GM12878 (cell line): ENCODE data around the gene GALNT3. TPM values are rescaled to one million over a fixed set of nuclear protein-coding genes. Genes with fewer than 3 reads are reported as not detected.

ENCODE experiments used
- ATAC-seq: fragments of 200-7000 bp; cut with Tn5 transposase; 3 replicates; pipeline ENCODE4 v1.9.1; 2020; ENCODE audit warnings: mild to moderate bottlenecking, moderate library complexity
- BruUV-seq: library from RNA; stranded (reverse); fragments of 400-500 nt; replicated peaks from 2 replicates; lab custom pipeline; 2021; lab: Mats Ljungman, UMichigan
- CTCF ChIA-PET: fragments of 300-600 bp; sonication (Branson Sonifier 250); formaldehyde crosslinking; extraction: SDS; loops from one replicate; lab custom pipeline; 2021; ENCODE audit warnings: inconsistent platforms; lab: Yijun Ruan, JAX
- POLR2A ChIA-PET: fragments of 350-600 bp; formaldehyde crosslinking; extraction: SDS; loops from one replicate; lab custom pipeline; 2021; ENCODE audit warnings: inconsistent platforms; lab: Charles Lee
- RAD21 ChIA-PET: fragments of 300-600 bp; sonication (Branson Sonifier 250); formaldehyde crosslinking; loops from one replicate; lab custom pipeline; 2023; ENCODE audit warnings: antibody characterized with exemption; ENCODE audit not compliant: unreplicated experiment; lab: Charles Lee
- SMC1A ChIA-PET: fragments of 300-600 bp; sonication (Branson Sonifier 250); formaldehyde crosslinking; loops from one replicate; lab custom pipeline; 2023; ENCODE audit not compliant: unreplicated experiment, uncharacterized antibody; lab: Charles Lee
- DNase-seq: peaks from one replicate; pipeline ENCODE4 v3.0.0-alpha.2; 2011; ENCODE audit warnings: low read depth, low spot score
- FAIRE-seq: peaks from 3 replicates; lab custom pipeline; 2011; peaks lifted over from hg19 to GRCh38; lab: Jason Lieb, UNC
- H2AFZ ChIP-seq: 2 replicates; pipeline ENCODE4 v1.6.0; 2011; ENCODE audit warnings: low read depth, low read length, control low read depth; ENCODE audit not compliant: control insufficient read depth
- H3K27ac ChIP-seq: 2 replicates; pipeline ENCODE4 v1.5.1; 2011; ENCODE audit warnings: control low read depth; ENCODE audit not compliant: control insufficient read depth, insufficient read depth
- H3K27me3 ChIP-seq, 2 experiments: replicated peaks in 1 of 2; 2 replicates each; pipeline versions ENCODE4 v1.6.0 to v1.6.1; 2011; ENCODE audit warnings: low read length in 1 of 2; ENCODE audit not compliant: control insufficient read depth in 2 of 2, insufficient read depth in 2 of 2
- H3K36me3 ChIP-seq, 2 experiments: 2 replicates each; pipeline ENCODE4 v1.5.1; 2011; ENCODE audit warnings: low read length in 1 of 2; ENCODE audit not compliant: control insufficient read depth in 2 of 2, insufficient read depth in 2 of 2
- H3K4me1 ChIP-seq: 2 replicates; pipeline ENCODE4 v1.6.1; 2011; ENCODE audit warnings: mild to moderate bottlenecking, low read length, moderate library complexity, mixed read lengths; ENCODE audit not compliant: control insufficient read depth, insufficient read depth
- H3K4me2 ChIP-seq: 2 replicates; pipeline ENCODE4 v1.6.0; 2011; ENCODE audit warnings: control low read depth; ENCODE audit not compliant: control insufficient read depth, insufficient read depth
- H3K4me3 ChIP-seq: fragments of 200-600 bp; sonication (generic); 2 replicates; pipeline ENCODE4 v1.5.1; 2016
- H3K79me2 ChIP-seq: 2 replicates; pipeline ENCODE4 v1.6.0; 2011; ENCODE audit warnings: low read length; ENCODE audit not compliant: control insufficient read depth, insufficient read depth
- H3K9ac ChIP-seq: 2 replicates; pipeline ENCODE4 v1.8.0; 2011; ENCODE audit warnings: low read length, control low read depth, mixed read lengths; ENCODE audit not compliant: control insufficient read depth, insufficient read depth
- H3K9me3 ChIP-seq: replicated peaks from 3 replicates; pipeline ENCODE4 v1.5.1; 2011; ENCODE audit warnings: mild to moderate bottlenecking, low read length; ENCODE audit not compliant: control insufficient read depth, insufficient read depth
- H4K20me1 ChIP-seq: 2 replicates; pipeline ENCODE4 v1.6.0; 2011; ENCODE audit not compliant: control insufficient read depth, insufficient read depth
- E2F4 ChIP-seq: IDR thresholded peaks from 2 replicates; pipeline ENCODE4 v1.6.1; 2012; ENCODE audit warnings: low read depth, low read length, improper control_type of control experiment
- IRF3 ChIP-seq: fragments of 450-650 bp; IDR thresholded peaks from 2 replicates; pipeline ENCODE4 v1.6.1; 2014; ENCODE audit warnings: mild to moderate bottlenecking
- JUND ChIP-seq: IDR thresholded peaks from 2 replicates; pipeline ENCODE4 v1.6.1; 2012; ENCODE audit warnings: low read depth, mild to moderate bottlenecking, low read length, improper control_type of control experiment, moderate library complexity
- MXI1 ChIP-seq: fragments of 150-350 bp; IDR thresholded peaks from 2 replicates; pipeline ENCODE4 v1.6.1; 2011; ENCODE audit warnings: low read depth, mild to moderate bottlenecking, inconsistent platforms, low read length, improper control_type of control experiment
- MYB ChIP-seq: fragments of 150-350 bp; IDR thresholded peaks from 2 replicates; pipeline ENCODE4 v1.6.1; 2014; ENCODE audit warnings: mild to moderate bottlenecking, low read depth, low read length, borderline replicate concordance
- NFYB ChIP-seq: IDR thresholded peaks from 2 replicates; pipeline ENCODE4 v1.6.1; 2011; ENCODE audit warnings: low read depth, mild to moderate bottlenecking, low read length, improper control_type of control experiment, moderate library complexity; ENCODE audit not compliant: insufficient read depth
- POU2F2 ChIP-seq: IDR thresholded peaks from 3 replicates; pipeline ENCODE4 v1.6.1; 2011; ENCODE audit warnings: low read depth, mild to moderate bottlenecking, low read length, borderline replicate concordance
- RELA ChIP-seq: fragments of 450-650 bp; IDR thresholded peaks from 2 replicates; pipeline ENCODE4 v1.8.0; 2014; ENCODE audit warnings: borderline replicate concordance; ENCODE audit not compliant: partially characterized antibody
- SPI1 ChIP-seq: IDR thresholded peaks from 2 replicates; pipeline ENCODE4 v1.6.1; 2011; ENCODE audit warnings: low read depth, mild to moderate bottlenecking, low read length, moderate library complexity, borderline replicate concordance; ENCODE audit not compliant: insufficient read depth
- SREBF2 ChIP-seq: IDR thresholded peaks from 2 replicates; pipeline ENCODE4 v1.6.1; 2012; ENCODE audit warnings: mild to moderate bottlenecking, low read length
- SRF ChIP-seq, 2 experiments: IDR thresholded peaks; 2 replicates each; pipeline ENCODE4 v1.6.1; 2011; ENCODE audit warnings: low read depth in 2 of 2, low read length in 2 of 2, mild to moderate bottlenecking in 1 of 2, moderate library complexity in 1 of 2
- ZBTB4 ChIP-seq: fragments of 450-650 bp; formaldehyde crosslinking; IDR thresholded peaks from 2 replicates; pipeline ENCODE4 v1.4.0; 2022; ENCODE audit warnings: mild to moderate bottlenecking, moderate library complexity
- ZNF384 ChIP-seq: IDR thresholded peaks from 2 replicates; pipeline ENCODE4 v1.6.1; 2012; ENCODE audit warnings: low read depth, mild to moderate bottlenecking, low read length, improper control_type of control experiment, borderline replicate concordance
- WGBS: methylation state at CpG from one replicate; pipeline ENCODE4 v1.1.6; 2016; ENCODE audit warnings: low lambda C conversion rate; ENCODE audit not compliant: insufficient replicate concordance, insufficient coverage; ENCODE audit errors: missing lambda C conversion rate; 5-methylcytosine and 5-hydroxymethylcytosine counted together
- in situ Hi-C: fragments of 300-500 bp; cut with MboI; formaldehyde crosslinking; loops from 9 replicates; pipeline ENCODE4 v1.14.3; 2018; ENCODE audit warnings: mixed read lengths
- intact Hi-C: fragments of 100-400 bp; cut with micrococcal nuclease; formaldehyde crosslinking; loops from one replicate; pipeline ENCODE4 v1.14.2; 2022; ENCODE audit not compliant: unreplicated experiment
- polyA plus RNA-seq, 11 experiments: library from polyadenylated mRNA; depleted of rRNA in 4 of 11; unstranded in 6 of 11; stranded (reverse) in 5 of 11; fragments of >200 nt; fragmentation: Nextera tagmentation in 4 of 11; fragmentation: Illumina TruSeq in 1 of 11; extraction: Ambion mirVana in 4 of 11; extraction: Trizol in 1 of 11; gene quantifications; 1 replicate in 1 of 11; 2 replicates in 10 of 11; pipeline versions ENCODE4 v1.2.1 to v1.2.3, GENCODE V29; 2011 to 2016; ENCODE audit warnings: inconsistent platforms in 2 of 11, missing spikeins in 2 of 11, low read depth in 1 of 11
- total RNA-seq, 4 experiments: library from RNA; depleted of rRNA in 3 of 4; stranded (reverse); fragments of >200 nt in 3 of 4; fragmentation: Illumina TruSeq in 1 of 4; extraction: Trizol in 1 of 4; gene quantifications; 2 replicates each; pipeline versions ENCODE4 v1.2.1 to v1.2.3, GENCODE V29; 2013 to 2021

Gene GALNT3
- total and polyA plus RNA-seq, 10 of the 15 experiments (the other 5 are each of a cell fraction or from before 2014, with no cell fraction given): 0.53 to 3.7 (median 1.1) TPM

DNA sequence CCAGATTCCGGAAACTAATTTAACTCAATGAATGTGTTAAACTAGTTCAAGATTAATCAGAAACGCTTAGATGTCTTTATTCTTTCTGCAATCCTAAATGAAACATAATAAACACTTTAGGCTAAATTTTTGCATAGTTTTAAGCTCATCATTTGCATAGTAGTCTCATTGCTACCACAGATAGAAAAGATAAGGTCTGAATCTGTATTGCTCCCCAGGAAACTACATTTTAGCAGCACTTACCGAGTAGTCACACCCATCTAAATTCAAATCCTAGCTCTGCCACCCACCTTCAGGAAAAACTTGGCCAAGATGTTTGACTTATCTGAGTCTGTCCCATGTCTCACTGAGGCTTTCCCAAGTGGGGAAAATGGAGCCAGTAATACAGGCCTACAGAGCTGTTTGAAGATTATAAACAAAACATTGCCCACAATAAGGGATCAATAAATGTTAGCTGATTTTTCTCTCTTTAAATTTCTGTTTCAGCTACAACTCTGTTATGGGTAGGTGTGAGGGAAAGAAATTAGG, 87.0 kb downstream of the GALNT3 start:
- Histone ChIP-seq H3K4me2 (no peak overlapping the region), H3K27ac (no peak overlapping the region), H3K4me3 (no peak overlapping the region), H4K20me1 (no peaks in the 10 kb centered on the region), H3K27me3 (no peaks in the 10 kb centered on the region), H3K4me1 (no peaks in the 10 kb centered on the region), H3K9ac (no peak overlapping the region), H2AFZ (no peak overlapping the region), H3K79me2 (no peaks in the 10 kb centered on the region), H3K36me3 (no peaks in the 10 kb centered on the region), H3K9me3 (no peaks in the 10 kb centered on the region)
- RAD21 ChIA-PET: no interaction called here
- TF ChIP-seq E2F4 (no peak), SRF (IDR thresholded peaks at IDR 0.05; ENCODE audit: low read depth in 2 of 2, low read length in 2 of 2) (no peak), SREBF2 (no peak), IRF3 (no peak), POU2F2 (no peak), RELA (no peak), MYB (no peak), ZBTB4 (CRISPR knock-in tag) (no peak), NFYB (no peak), ZNF384 (no peak), MXI1 (no peak), JUND (no peak), SPI1 (no peak)
- POLR2A ChIA-PET: no interaction called here
- DNase-seq: no peak
- SMC1A ChIA-PET: interaction anchor here (1.1 to 2.0 kb wide), 3 partner anchors 72 to 305 kb away, joined by 3 to 6 read pairs (median 4); no protein-coding TSS in a partner anchor
- WGBS: 45% methylated on average over 3 of the region's 3 CpGs
- no TSS peak for BruUV-seq
- intact Hi-C loops (no loop called here), in situ Hi-C loops (no loop called here)
- CTCF ChIA-PET: interaction anchor here (0.6 to 1.9 kb wide), 5 partner anchors 71 to 304 kb away, joined by 3 to 6 read pairs (median 4); no protein-coding TSS in a partner anchor
- ATAC-seq: no peak
- FAIRE-seq: no peak
